ENCODE results near the gene VPS13A. TPM values are rescaled to one million over a fixed set of nuclear protein-coding genes. Genes with fewer than 3 reads are reported as not detected.

VPS13A gene
- total and polyA plus RNA-seq, 8 donors: 7.4 to 19.1 (median 15.6) TPM

DNA sequence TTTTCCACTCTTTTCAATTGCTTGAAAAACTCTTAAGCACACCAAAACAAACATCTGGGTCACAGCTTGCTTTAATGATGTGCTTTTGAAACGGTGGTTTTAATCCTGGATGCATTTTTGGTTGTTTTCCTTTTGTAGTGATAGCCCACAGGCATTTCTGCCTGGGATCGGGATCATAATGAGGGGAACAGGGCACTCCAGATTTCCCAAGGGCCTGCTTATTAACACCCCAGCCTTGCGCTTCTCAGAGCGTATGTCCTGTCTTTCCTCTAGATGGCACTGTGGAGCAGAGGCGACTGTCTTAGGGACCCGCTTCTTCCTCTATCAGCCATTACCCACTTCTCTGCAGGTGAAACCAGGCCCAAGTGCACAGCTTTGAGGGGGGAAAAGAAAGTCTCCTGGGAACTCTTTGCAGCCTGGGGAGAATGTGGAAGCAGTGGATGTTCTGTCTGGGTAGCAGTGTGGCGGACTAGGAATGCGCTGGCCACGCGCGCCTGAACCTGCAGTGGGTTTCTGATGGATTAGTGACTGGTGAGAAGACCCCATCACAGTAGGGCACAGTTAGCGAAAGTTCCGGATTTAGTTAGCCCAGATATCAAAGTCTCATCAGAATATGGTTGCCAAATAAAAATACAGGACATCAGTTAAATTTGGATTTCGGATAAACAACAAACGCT lies 280.7 kb downstream of the VPS13A start:
- no peaks in the 10 kb centered on the region for H3K36me3 ChIP-seq
- WGBS, 2 donors: 46 to 58% methylated on average over 15 of the region's 15 CpGs
- peak; percentile 59 to 86 (median 68) for TF ChIP-seq CTCF (IDR thresholded peaks at IDR 0.05)
- DNase-seq: peak in 4 of 6 donors; percentile 31 to 63 (median 56)
- no peak overlapping the region for H3K27ac ChIP-seq
- H3K4me1 ChIP-seq: no peaks in the 10 kb centered on the region
- H3K4me3 ChIP-seq: no peak overlapping the region
- ATAC-seq: peak; percentile 82 to 93 (median 90)
- H3K9me3 ChIP-seq: no peaks in the 10 kb centered on the region
- FAIRE-seq: no peak
- intact Hi-C loops (cut with DNase I): loop anchor here in 1 of 3 donors (5.0 kb wide), 1 partner anchor 294 kb away; no protein-coding TSS in a partner anchor
- H3K27me3 ChIP-seq: no peaks in the 10 kb centered on the region

- DNase-seq (no peak), ATAC-seq (no peak), FAIRE-seq (no peak)
- Histone ChIP-seq H3K4me1 (no peaks in the 10 kb centered on the region), H3K27ac (no peak overlapping the region), H3K9me3 (no peaks in the 10 kb centered on the region), H3K4me3 (no peak overlapping the region), H3K36me3 (no peaks in the 10 kb centered on the region), H3K27me3 (no peaks in the 10 kb centered on the region)
- intact Hi-C loops (cut with DNase I): no loop called here
- no peak for TF ChIP-seq CTCF (IDR thresholded peaks at IDR 0.05)
- 71 to 79% methylated on average over 8 of the region's 8 CpGs for WGBS, 2 donors
Measured at GRCh38 chr9:77460938-77461337, 283.6 kb downstream of the VPS13A start.

- no peak for ATAC-seq
- Histone ChIP-seq H3K27ac (no peak overlapping the region), H3K4me1 (no peaks in the 10 kb centered on the region), H3K4me3 (no peak overlapping the region), H3K9me3 (no peaks in the 10 kb centered on the region), H3K27me3 (no peaks in the 10 kb centered on the region), H3K36me3 (no peaks in the 10 kb centered on the region)
- no peak for TF ChIP-seq CTCF (IDR thresholded peaks at IDR 0.05)
- FAIRE-seq: no peak
- 75 to 80% methylated on average over 10 of the region's 10 CpGs for WGBS, 2 donors
- DNase-seq: no peak
- intact Hi-C loops (cut with DNase I): no loop called here
Measured at GRCh38 chr9:77462066-77462465, 284.7 kb downstream of the VPS13A start.

- ATAC-seq (no peak), DNase-seq (no peak), FAIRE-seq (no peak)
- Histone ChIP-seq H3K27ac (no peak overlapping the region), H3K27me3 (no peaks in the 10 kb centered on the region), H3K4me3 (no peak overlapping the region), H3K9me3 (no peaks in the 10 kb centered on the region), H3K36me3 (no peaks in the 10 kb centered on the region), H3K4me1 (no peaks in the 10 kb centered on the region)
- no peak for TF ChIP-seq CTCF (IDR thresholded peaks at IDR 0.05)
- intact Hi-C loops (cut with DNase I): no loop called here
- WGBS, 2 donors: 61 to 64% methylated on average over 3 of the region's 3 CpGs
Measured at GRCh38 chr9:77463151-77463550, 285.8 kb downstream of the VPS13A start.

GRCh38 chr9:77464661-77465060 lies 287.3 kb downstream of the VPS13A start:
- DNase-seq: no peak
- Histone ChIP-seq H3K4me3 (no peak overlapping the region), H3K27me3 (no peaks in the 10 kb centered on the region), H3K27ac (no peak overlapping the region), H3K9me3 (no peaks in the 10 kb centered on the region), H3K36me3 (no peaks in the 10 kb centered on the region), H3K4me1 (no peaks in the 10 kb centered on the region)
- FAIRE-seq: no peak
- WGBS, 2 donors: 67 to 95% methylated on average over 3 of the region's 3 CpGs
- intact Hi-C loops (cut with DNase I): no loop called here
- no peak for TF ChIP-seq CTCF (IDR thresholded peaks at IDR 0.05)
- ATAC-seq: no peak

All from pancreas (tissue), 10 donors.